WI38 (cell line): ENCODE measurements around the gene AZI2.

Source experiments
- H3K4me3 ChIP-seq: 2 replicates; pipeline ENCODE4 v1.5.1; 2011; ENCODE audit warnings: low read depth, mild to moderate bottlenecking, control low read depth, low read length
- TF ChIP-seq, protein P1 (sequence below): IDR thresholded peaks from 2 replicates; pipeline ENCODE4 v1.5.1; 2012; ENCODE audit warnings: low read depth, mild to moderate bottlenecking, control low read depth, low read length

AZI2 gene

DNA sequence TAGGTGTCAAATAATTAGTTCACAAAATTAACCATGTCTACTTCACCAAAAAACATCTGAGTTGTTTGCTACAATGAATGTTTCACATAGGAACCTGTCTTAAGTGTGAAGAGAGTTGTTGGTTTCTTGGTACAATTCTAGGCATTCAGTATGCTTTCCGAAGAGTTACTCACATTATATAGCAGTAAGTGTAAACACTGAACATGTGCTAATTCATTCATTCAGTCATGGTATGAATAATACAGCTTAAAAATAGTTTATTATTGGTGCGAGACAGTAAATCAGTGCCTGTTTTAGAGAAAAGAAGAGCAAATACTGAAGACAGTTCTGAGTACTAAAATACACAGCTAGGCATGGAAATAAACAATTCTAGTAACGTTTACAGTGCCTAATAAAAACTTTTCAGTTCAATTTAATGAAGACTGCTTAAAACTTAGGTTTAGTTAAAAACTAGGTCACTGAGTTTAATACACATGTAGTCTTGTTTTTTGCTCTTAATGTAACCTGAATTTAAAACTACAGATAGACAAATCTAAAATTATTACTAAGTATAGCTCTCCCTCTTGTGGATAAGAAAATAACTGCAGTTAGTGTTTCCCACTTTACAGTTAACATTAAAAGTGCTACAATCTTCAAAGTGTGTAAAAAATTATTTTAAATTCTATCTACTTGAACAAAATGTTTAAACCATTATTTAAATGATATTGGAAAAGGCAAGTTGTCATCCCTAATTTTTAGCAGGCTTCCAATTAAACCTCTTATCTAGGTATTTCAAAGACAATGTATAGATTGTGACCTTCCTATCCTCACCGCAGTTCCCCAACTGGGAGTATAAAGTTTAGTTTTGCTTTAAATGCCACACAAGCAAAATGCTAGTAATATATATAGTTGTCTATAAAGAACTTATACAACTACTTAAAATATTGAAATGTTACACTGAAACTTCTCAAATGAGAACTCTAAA is 20.2 kb downstream of the AZI2 start:
- TF ChIP-seq, protein P1, sequence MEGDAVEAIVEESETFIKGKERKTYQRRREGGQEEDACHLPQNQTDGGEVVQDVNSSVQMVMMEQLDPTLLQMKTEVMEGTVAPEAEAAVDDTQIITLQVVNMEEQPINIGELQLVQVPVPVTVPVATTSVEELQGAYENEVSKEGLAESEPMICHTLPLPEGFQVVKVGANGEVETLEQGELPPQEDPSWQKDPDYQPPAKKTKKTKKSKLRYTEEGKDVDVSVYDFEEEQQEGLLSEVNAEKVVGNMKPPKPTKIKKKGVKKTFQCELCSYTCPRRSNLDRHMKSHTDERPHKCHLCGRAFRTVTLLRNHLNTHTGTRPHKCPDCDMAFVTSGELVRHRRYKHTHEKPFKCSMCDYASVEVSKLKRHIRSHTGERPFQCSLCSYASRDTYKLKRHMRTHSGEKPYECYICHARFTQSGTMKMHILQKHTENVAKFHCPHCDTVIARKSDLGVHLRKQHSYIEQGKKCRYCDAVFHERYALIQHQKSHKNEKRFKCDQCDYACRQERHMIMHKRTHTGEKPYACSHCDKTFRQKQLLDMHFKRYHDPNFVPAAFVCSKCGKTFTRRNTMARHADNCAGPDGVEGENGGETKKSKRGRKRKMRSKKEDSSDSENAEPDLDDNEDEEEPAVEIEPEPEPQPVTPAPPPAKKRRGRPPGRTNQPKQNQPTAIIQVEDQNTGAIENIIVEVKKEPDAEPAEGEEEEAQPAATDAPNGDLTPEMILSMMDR, result peak; percentile 28; the same call in 1 of the 2 replicates
- no peak overlapping the region for H3K4me3 ChIP-seq

DNA sequence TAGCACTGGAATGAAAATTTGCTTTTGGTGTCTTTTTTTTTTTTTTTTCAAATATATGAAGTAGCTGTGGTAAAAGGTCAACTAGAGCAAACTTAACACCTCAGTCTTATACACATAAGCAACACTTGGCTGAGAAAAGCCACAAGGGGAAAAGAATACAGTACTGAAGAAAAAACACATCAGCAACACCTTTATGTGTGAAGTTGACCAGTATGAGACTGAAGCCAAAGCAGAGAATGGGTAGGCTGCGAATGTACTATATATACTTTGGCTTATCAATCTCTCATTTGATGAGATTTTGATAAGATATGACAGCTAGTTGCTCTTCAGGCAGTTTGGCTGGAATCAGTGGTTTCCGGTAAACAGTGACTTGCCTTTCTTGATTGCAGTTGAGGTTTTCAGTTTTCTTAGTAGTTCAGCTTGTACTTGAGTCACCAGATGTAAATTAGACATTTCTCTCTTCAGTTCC is 22.1 kb downstream of the AZI2 start:
- TF ChIP-seq, protein P1, result no peak
- no peak overlapping the region for H3K4me3 ChIP-seq

- TF ChIP-seq, protein P1, result no peak
- H3K4me3 ChIP-seq, result no peak overlapping the region
Measured at GRCh38 chr3:28322464-28322863, 26.2 kb downstream of the AZI2 start.

- no peak overlapping the region for H3K4me3 ChIP-seq
- TF ChIP-seq, protein P1, result no peak
Measured at GRCh38 chr3:28320981-28321380, 27.6 kb downstream of the AZI2 start.

GRCh38 chr3:28317438-28318022 is 31.1 kb downstream of the AZI2 start:
- TF ChIP-seq, protein P1, result peak; percentile 48
- H3K4me3 ChIP-seq, result no peak overlapping the region

DNA sequence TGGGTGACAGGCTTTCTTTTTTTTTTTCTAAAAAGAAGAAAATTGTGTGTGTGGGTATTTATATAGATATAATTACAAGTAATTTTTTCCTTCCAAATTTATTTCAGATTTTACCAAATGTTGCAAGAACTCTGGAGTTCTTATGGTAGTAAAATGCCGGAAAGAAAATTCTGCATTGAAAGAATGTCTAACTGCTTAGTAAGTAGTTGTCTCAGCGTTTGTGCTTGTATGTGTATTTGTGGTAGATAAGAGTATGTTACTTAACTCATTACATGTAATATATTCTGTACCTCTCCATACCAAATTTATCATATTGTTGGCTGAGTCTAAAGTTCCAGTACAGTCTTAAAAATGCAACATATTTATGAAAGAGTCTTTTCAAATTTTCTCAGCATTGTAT is 32.4 kb downstream of the AZI2 start:
- H3K4me3 ChIP-seq, result no peak overlapping the region
- TF ChIP-seq, protein P1, result no peak

GRCh38 chr3:28315711-28316110 is 32.9 kb downstream of the AZI2 start:
- TF ChIP-seq, protein P1, result no peak
- H3K4me3 ChIP-seq, result no peak overlapping the region
